ENCODE measurements around the gene ARL15. TPM values are rescaled to one million over a fixed set of nuclear protein-coding genes. Genes with fewer than 3 reads are reported as not detected.
A peak's percentile ranks its signal among the peaks of the same experiment; 100 is the strongest.

ARL15 gene
- total and polyA plus RNA-seq, 2 of the 8 experiments (the other 6 are each of a cell fraction or from before 2014, with no cell fraction given) = 9.9 to 21.2 TPM

DNA sequence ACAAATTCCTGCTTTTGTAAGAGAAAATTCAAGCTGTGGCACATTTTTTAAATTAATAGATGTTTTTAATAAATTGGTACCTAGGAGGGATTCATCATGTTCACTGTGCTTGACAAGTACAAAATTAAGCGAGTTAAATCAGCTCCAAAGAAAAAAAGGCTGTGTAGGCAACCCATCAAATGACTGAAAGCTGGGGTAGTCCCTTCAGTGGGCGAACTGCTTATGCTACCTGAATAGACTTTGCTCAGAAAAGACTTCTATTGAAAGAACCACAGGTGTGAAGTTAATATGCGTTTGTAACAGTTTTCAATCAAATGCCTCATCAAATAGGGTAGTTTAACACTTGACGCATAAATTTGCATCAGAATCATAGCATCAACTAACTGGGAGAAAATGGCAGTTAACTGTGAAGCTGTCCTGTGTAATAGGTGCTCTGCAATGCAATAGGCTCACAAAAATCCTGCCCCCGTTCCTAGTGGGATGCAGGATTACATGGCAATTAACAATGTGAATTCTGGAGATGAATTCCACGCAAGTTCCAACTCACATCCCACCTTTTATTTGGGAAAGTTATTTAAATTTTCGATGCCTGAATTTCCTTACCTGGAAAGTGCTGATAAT lies 14.4 kb upstream of the ARL15 start:
- CTCF ChIA-PET (ENCODE audit: partially characterized antibody) = interaction anchor here (1.1 kb wide), 2 partner anchors 10 to 13 kb away, joined by 3 to 5 read pairs; no protein-coding TSS in a partner anchor
- Histone ChIP-seq H3K4ac (replicated peaks; ENCODE audit: insufficient read length, low read depth, low read length) (no peak overlapping the region), H3K23ac (ENCODE audit: insufficient read length) (no peak overlapping the region), H3K14ac (ENCODE audit: insufficient read length) (no peak overlapping the region), H3K79me2 (ENCODE audit: control insufficient read depth in 1 of 2, insufficient read depth in 2 of 2, low read length in 2 of 2) (no peaks in the 10 kb centered on the region), H4K91ac (replicated peaks; ENCODE audit: insufficient read length, low read length) (no peak overlapping the region), H2BK12ac (ENCODE audit: low read depth, low read length) (no peak overlapping the region), H3K4me1 (replicated peaks in 1 of 4; ENCODE audit: control insufficient read depth in 3 of 4, insufficient read depth in 4 of 4, low read length in 3 of 4) (peaks cover 0 to 3% (median 0%) of the 10 kb centered on the region in 4 experiments; a peak in 3 of 7 replicates), H2BK15ac (ENCODE audit: low read length) (no peak overlapping the region), H3K9me3 (ENCODE audit: insufficient read depth in 2 of 2, low read depth in 1 of 2, low read length in 1 of 2) (no peaks in the 10 kb centered on the region), H3K18ac (ENCODE audit: extremely low read depth, low read length) (no peak overlapping the region), H4K5ac (ENCODE audit: insufficient read length, low read depth, low read length) (no peak overlapping the region), H4K20me1 (replicated peaks in 1 of 2; ENCODE audit: control insufficient read depth in 1 of 2, insufficient read depth in 2 of 2, low read length in 2 of 2) (no peaks in the 10 kb centered on the region), H3K79me1 (ENCODE audit: low read depth, low read length) (no peaks in the 10 kb centered on the region), H3K4me2 (ENCODE audit: insufficient read depth in 1 of 2, low read depth in 2 of 2, low read length in 2 of 2) (peak overlapping the region; percentile 11 to 12; a peak in 1 of 4 replicates), H2BK120ac (replicated peaks; ENCODE audit: low read depth, low read length) (no peak overlapping the region), H2AK5ac (ENCODE audit: low read depth, low read length) (no peak overlapping the region), H3K36me3 (ENCODE audit: control insufficient read depth in 2 of 4, insufficient read depth in 4 of 4, low read length in 3 of 4) (no peaks in the 10 kb centered on the region), H2BK20ac (ENCODE audit: low read length) (no peak overlapping the region), H3K9ac (replicated peaks in 1 of 4; ENCODE audit: extremely low read depth in 1 of 4, low read depth in 3 of 4, low read length in 3 of 4) (no peak overlapping the region), H2BK5ac (ENCODE audit: low read depth, low read length) (no peak overlapping the region), H3K4me3 (ENCODE audit: extremely low read depth in 1 of 4, insufficient read depth in 2 of 4, low read depth in 3 of 4, low read length in 4 of 4) (no peak overlapping the region), H3K23me2 (ENCODE audit: low read depth, low read length) (no peaks in the 10 kb centered on the region), H2AFZ (ENCODE audit: low read length) (no peak overlapping the region), H3K56ac (replicated peaks; ENCODE audit: insufficient read length, low read depth, low read length) (no peak overlapping the region), H3K27me3 (replicated peaks in 1 of 4; ENCODE audit: control insufficient read depth in 3 of 4, extremely low read depth in 1 of 4, insufficient read depth in 3 of 4, low read length in 3 of 4) (no peaks in the 10 kb centered on the region), H4K8ac (ENCODE audit: extremely low read depth, insufficient read depth, low read length) (no peak overlapping the region), H3K27ac (ENCODE audit: low read depth, low read length) (no peak overlapping the region)
- FAIRE-seq (peak; percentile 57), DNase-seq (ENCODE audit: low read depth in 1 of 2, low spot score in 2 of 2) (no peak)
- TF ChIP-seq KDM4A (IDR thresholded peaks at IDR 0.05; ENCODE audit: low read depth, low read length, severe bottlenecking) (no peak), NANOG (IDR thresholded peaks at IDR 0.05; ENCODE audit: insufficient read depth, low read depth, low read length, poor library complexity, severe bottlenecking) (no peak), TBP (IDR thresholded peaks at IDR 0.05; ENCODE audit: low read depth, low read length) (no peak), SIRT6 (IDR thresholded peaks at IDR 0.05; ENCODE audit: low read length) (no peak), EZH2 (IDR thresholded peaks at IDR 0.05; ENCODE audit: low read depth, low read length, severe bottlenecking) (no peak), CBX5 (IDR thresholded peaks at IDR 0.05; ENCODE audit: low read depth, low read length) (no peak)
- POLR2A ChIA-PET (ENCODE audit: partially characterized antibody) = interaction anchor here (3.4 kb wide), 1 partner anchor 14 kb away, joined by 26 read pairs; the partner anchor contains the start of gene ARL15
- WGBS, 2 experiments (ENCODE audit: extremely low coverage in 1 of 2, insufficient coverage in 1 of 2, insufficient read length in 1 of 2, insufficient replicate concordance in 2 of 2, low coverage in 1 of 2, low lambda C conversion rate in 2 of 2, missing lambda C conversion rate in 1 of 2) = 59% methylated on average over 7 of the region's 7 CpGs; no CpG with 5 or more reads in 1 of the 2 experiments

Measured in H1 (cell line).